HEK293T (cell line): Measurements from ENCODE around the gene CCDC69.

ENCODE experiments used
- ARNT ChIP-seq: fragments of 450-650 bp; IDR thresholded peaks from 2 replicates; pipeline ENCODE4 v1.6.1; 2017; ENCODE audit warnings: mild to moderate bottlenecking
- BHLHE40 ChIP-seq: fragments of 450-650 bp; IDR thresholded peaks from 2 replicates; pipeline ENCODE4 v1.6.1; 2016; ENCODE audit warnings: mild to moderate bottlenecking, moderate library complexity, borderline replicate concordance
- ELF4 ChIP-seq: fragments of 450-650 bp; IDR thresholded peaks from 2 replicates; pipeline ENCODE4 v1.6.1; 2017; ENCODE audit warnings: antibody characterized with exemption
- FOXA1 ChIP-seq: fragments of 450-650 bp; IDR thresholded peaks from 2 replicates; pipeline ENCODE4 v1.6.1; 2016; ENCODE audit warnings: mild to moderate bottlenecking
- FOXK2 ChIP-seq: fragments of 450-650 bp; IDR thresholded peaks from 2 replicates; pipeline ENCODE4 v1.6.1; 2016; ENCODE audit warnings: mild to moderate bottlenecking
- FOXM1 ChIP-seq: fragments of 450-650 bp; IDR thresholded peaks from 2 replicates; pipeline ENCODE4 v1.6.1; 2017; ENCODE audit warnings: mild to moderate bottlenecking, borderline replicate concordance
- HDGF ChIP-seq: fragments of 450-650 bp; IDR thresholded peaks from 2 replicates; pipeline ENCODE4 v1.6.1; 2017; ENCODE audit warnings: antibody characterized with exemption, borderline replicate concordance
- L3MBTL2 ChIP-seq: fragments of 450-650 bp; conservative IDR thresholded peaks from 2 replicates; pipeline ENCODE4 v1.6.1; 2016; ENCODE audit warnings: mild to moderate bottlenecking
- LEF1 ChIP-seq: fragments of 450-650 bp; IDR thresholded peaks from 2 replicates; pipeline ENCODE4 v1.6.1; 2017; ENCODE audit warnings: mild to moderate bottlenecking, borderline replicate concordance
- NFRKB ChIP-seq: fragments of 450-650 bp; IDR thresholded peaks from 2 replicates; pipeline ENCODE4 v1.6.1; 2016; ENCODE audit warnings: mild to moderate bottlenecking, moderate library complexity
- SP1 ChIP-seq: fragments of 450-650 bp; IDR thresholded peaks from 2 replicates; pipeline ENCODE4 v1.6.1; 2017
- SUZ12 ChIP-seq: fragments of 450-650 bp; IDR thresholded peaks from 2 replicates; pipeline ENCODE4 v1.6.1; 2016; ENCODE audit warnings: mild to moderate bottlenecking
- TARDBP ChIP-seq: fragments of 450-650 bp; IDR thresholded peaks from 2 replicates; pipeline ENCODE4 v1.6.1; 2016
- ZNF384 ChIP-seq: fragments of 450-650 bp; IDR thresholded peaks from 2 replicates; pipeline ENCODE4 v1.6.1; 2016

- TF ChIP-seq FOXM1 = no peak
- no peak for TF ChIP-seq FOXA1
- no peak for TF ChIP-seq BHLHE40
- TF ChIP-seq SUZ12 = no peak
- TF ChIP-seq HDGF = no peak
- no peak for TF ChIP-seq ZNF384
- no peak for TF ChIP-seq TARDBP
- no peak for TF ChIP-seq NFRKB
- no peak for TF ChIP-seq ARNT
- no peak for TF ChIP-seq SP1
- TF ChIP-seq ELF4 = no peak
- no peak for TF ChIP-seq L3MBTL2
- TF ChIP-seq FOXK2 = no peak
- no peak for TF ChIP-seq LEF1
Observed at GRCh38 chr5:151154931-151155774, 68.7 kb downstream of the CCDC69 start.
